Fibroblast of mammary gland (primary cell): Measurements from ENCODE around the gene MTCP1.

Experiments
- DNase-seq: peaks from one replicate; pipeline ENCODE4 v3.0.0-alpha.2; 2010; ENCODE audit warnings: low read depth
- H3K4me3 ChIP-seq: 2 replicates; pipeline ENCODE4 v1.5.1; 2011; ENCODE audit warnings: low read depth, mild to moderate bottlenecking, low read length, moderate library complexity; ENCODE audit not compliant: control insufficient read depth
- TF ChIP-seq, protein P1 (sequence below): conservative IDR thresholded peaks from 2 replicates; pipeline ENCODE4 v1.5.1; 2011; ENCODE audit warnings: low read depth, low read length, inconsistent platforms; ENCODE audit not compliant: control insufficient read depth, insufficient read depth

Gene MTCP1

DNA sequence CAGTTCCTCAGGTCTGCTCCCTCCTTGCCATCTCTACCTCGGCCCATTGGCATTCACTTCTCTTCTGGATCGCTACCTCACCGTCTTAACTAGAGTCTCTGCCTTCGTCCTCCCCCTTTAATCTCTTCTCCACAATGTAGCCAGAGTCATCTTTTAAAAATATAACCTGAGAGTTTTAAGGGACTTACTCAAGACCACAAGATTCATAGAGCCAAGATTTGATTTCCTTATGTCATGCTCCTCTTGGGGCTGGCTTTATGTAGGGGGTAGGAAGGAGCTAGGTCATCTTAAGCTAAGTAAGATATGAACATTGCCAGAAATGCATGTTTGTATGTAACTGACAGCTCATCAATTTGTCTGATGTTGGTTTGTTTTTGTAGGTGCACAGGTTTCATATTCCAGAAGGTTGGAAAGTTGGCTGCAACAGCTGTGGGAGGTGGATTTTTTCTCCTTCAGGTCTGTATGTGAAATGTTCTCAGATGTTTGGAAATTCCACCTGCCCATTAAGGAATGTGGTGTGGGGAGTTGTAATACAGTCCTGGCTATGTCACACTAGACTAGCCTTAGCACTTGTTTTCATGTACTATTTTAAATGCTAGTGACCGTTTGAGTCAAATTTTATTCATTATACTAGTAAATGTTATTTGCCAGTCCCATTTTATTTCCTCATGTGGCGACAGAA lies 24.7 kb downstream of the MTCP1 start:
- DNase-seq, result no peak
- H3K4me3 ChIP-seq, result no peak overlapping the region
- TF ChIP-seq, protein P1, sequence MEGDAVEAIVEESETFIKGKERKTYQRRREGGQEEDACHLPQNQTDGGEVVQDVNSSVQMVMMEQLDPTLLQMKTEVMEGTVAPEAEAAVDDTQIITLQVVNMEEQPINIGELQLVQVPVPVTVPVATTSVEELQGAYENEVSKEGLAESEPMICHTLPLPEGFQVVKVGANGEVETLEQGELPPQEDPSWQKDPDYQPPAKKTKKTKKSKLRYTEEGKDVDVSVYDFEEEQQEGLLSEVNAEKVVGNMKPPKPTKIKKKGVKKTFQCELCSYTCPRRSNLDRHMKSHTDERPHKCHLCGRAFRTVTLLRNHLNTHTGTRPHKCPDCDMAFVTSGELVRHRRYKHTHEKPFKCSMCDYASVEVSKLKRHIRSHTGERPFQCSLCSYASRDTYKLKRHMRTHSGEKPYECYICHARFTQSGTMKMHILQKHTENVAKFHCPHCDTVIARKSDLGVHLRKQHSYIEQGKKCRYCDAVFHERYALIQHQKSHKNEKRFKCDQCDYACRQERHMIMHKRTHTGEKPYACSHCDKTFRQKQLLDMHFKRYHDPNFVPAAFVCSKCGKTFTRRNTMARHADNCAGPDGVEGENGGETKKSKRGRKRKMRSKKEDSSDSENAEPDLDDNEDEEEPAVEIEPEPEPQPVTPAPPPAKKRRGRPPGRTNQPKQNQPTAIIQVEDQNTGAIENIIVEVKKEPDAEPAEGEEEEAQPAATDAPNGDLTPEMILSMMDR, result no peak

DNA sequence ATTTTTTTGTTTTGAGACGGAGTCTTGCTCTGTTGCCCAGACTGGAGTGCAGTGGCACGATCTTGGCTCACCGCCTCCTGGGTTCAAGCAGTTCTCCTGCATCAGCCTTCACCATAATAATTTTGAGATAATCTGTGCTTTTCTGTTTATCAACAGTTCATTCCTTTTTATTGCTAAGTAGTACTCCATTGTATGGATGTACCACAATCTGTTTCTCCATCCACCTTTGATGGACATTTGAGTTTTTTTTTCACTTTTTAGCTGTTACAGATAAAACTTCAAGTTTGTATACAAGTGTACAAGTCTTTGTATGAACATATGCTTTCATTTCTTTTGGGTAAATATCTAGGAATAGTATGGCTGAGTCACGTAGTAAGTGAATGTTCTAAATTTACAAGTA lies 35.2 kb downstream of the MTCP1 start:
- TF ChIP-seq, protein P1, result no peak
- DNase-seq, result no peak
- no peak overlapping the region for H3K4me3 ChIP-seq

DNA sequence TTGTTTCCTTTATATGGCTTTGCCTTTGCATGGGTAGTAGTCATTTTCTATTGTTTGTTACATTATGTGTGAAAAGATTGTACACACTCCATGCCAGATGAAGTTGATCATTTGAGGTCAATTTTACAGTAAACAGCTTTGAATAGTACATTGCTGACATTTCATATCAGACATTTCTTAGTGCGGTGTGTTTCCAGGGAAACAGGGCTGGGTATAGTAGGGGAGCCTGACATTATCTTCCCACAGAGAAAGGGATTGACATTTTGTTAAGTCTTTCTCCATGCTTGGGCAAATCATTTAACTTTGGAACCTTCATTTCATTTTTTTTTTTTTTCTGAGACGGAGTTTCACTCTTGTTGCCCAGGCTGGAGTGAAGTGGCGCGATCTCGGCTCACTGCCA lies 39.3 kb downstream of the MTCP1 start:
- TF ChIP-seq, protein P1, result no peak
- H3K4me3 ChIP-seq, result no peak overlapping the region
- no peak for DNase-seq

DNA sequence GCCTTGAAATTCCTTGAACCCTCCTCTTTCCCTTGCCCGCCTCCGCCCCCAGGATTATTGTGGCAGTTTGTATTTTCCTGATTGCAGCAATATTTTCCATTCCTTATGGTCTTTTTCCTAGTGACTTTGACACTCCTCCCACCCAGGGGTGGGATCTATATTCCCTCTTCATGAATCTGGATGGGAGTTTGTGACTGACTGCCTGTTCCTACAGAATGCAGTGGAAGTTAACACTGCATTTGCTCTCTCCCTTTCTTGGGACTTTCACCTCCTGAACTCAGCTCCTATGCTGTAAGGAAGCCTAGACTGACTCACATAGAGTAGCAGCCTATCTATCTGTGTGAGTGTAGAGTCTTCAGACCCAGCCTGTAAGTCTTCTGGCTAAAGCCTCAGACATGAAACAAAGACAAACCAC lies 42.1 kb downstream of the MTCP1 start:
- no peak overlapping the region for H3K4me3 ChIP-seq
- DNase-seq, result peak; percentile 53
- TF ChIP-seq, protein P1, result no peak

DNA sequence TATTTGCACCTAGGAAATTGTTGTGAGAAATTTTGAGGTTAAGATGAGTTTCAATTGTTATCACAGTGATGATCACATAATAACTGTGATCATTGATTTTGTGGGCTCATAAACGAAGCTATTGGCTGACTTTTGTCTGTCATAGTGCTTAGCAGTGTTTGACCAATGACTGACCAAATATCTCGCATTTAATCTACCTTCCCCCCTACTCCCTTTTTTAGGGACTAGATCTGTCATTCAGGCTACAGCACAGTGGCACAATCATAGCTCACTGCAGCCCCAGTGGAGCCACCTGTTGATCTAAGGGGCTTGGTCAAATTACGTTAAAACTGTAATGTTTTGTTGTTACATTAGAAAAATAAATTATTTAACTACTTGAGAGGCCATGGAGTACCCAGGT lies 42.8 kb downstream of the MTCP1 start:
- TF ChIP-seq, protein P1, result no peak
- no peak for DNase-seq
- H3K4me3 ChIP-seq, result peak overlapping the region; percentile 75

DNA sequence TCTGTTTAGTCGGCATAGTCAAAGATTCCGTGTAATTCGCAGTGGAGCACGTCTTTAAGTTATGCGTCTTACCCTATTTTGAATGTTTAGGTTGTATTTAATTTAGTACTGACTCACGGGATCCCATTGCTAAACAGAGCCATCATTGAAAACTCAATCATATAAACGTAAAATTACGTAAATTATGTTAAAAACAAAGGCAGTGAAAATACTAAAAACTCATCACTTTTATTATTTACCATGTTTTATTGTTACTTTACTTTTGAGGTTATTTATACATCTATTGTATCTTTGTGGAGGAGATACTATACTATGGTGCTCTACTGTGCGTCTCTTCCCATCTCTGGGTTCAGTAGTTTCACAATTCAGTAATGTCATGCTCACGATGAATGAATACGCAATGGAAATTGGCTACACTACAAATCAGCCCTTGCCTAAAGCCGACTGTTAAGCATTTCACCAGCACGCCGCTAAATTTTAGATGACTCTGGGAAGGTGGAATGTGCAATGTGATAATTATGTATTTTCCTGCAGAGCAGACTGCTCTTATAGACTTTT lies 43.3 kb downstream of the MTCP1 start:
- TF ChIP-seq, protein P1, result no peak
- peak overlapping the region; percentile 75 for H3K4me3 ChIP-seq
- DNase-seq, result peak; percentile 82
